ENCODE data around the gene MYO7A. TPM values are rescaled to one million over a fixed set of nuclear protein-coding genes. Genes with fewer than 3 reads are reported as not detected.
A peak's percentile ranks its signal among the peaks of the same experiment; 100 is the strongest.

Gene MYO7A
- 0.97 and 2.7 TPM in 2 replicates for total RNA-seq (ENCODE audit: low replicate concordance)

DNA sequence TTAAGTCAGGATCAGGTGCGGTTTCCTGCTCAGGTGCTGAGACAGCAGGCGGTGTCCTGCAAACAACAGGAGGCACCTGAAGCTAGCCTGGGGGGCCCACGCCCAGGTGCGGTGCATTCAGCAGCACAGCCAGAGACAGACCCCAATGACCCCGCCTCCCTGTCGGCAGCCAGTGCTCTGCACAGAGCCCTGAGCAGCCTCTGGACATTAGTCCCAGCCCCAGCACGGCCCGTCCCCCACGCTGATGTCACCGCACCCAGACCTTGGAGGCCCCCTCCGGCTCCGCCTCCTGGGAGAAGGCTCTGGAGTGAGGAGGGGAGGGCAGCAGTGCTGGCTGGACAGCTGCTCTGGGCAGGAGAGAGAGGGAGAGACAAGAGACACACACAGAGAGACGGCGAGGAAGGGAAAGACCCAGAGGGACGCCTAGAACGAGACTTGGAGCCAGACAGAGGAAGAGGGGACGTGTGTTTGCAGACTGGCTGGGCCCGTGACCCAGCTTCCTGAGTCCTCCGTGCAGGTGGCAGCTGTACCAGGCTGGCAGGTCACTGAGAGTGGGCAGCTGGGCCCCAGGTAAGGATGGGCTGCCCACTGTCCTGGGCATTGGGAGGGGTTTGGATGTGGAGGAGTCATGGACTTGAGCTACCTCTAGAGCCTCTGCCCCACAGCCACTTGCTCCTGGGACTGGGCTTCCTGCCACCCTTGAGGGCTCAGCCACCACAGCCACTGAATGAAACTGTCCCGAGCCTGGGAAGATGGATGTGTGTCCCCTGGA is at the start of gene MYO7A:
MYO7A (plus strand) TSS at position 327 of the 772 bp plus-strand sequence. CDS start 2,389 bp downstream, outside the sequence.
- Mint-ChIP-seq H3K36me3 (no peaks in the 10 kb centered on the region), H3K27ac (peak within 1 kb of the TSS; percentile 94), H3K27me3 (ENCODE audit: insufficient read depth, low read depth) (peaks cover 7% of the 10 kb centered on the region), H3K9me3 (no peaks in the 10 kb centered on the region), H3K4me3 (peak within 1 kb of the TSS; percentile 77), H3K4me1 (peaks cover 31% of the 10 kb centered on the region)
- Histone ChIP-seq H3K27ac (no peak within 1 kb of the TSS), H3F3A (ENCODE audit: low read depth) (peaks cover 5% of the 10 kb centered on the region), H3K9ac (no peak within 1 kb of the TSS), H3K79me2 (ENCODE audit: low read depth) (no peaks in the 10 kb centered on the region), H3K36me3 (no peaks in the 10 kb centered on the region), H3K4me2 (peak within 1 kb of the TSS; percentile 92), H3K27me3 (no peaks in the 10 kb centered on the region), H4K20me1 (ENCODE audit: low read depth) (no peaks in the 10 kb centered on the region), H3K4me3 (peak within 1 kb of the TSS; percentile 55), H3K9me3 (ENCODE audit: low read depth) (no peaks in the 10 kb centered on the region), H2AFZ (replicated peaks) (peak within 1 kb of the TSS; percentile 95), H3K4me1 (peaks cover 9% of the 10 kb centered on the region)
- peak; percentile 77 for DNase-seq (ENCODE audit: low spot score)
- TF ChIP-seq EZH2 (IDR thresholded peaks at IDR 0.05) (no peak), EZH2phosphoT487 (IDR thresholded peaks at IDR 0.05) (no peak)
- TF ChIP-seq, protein P1, sequence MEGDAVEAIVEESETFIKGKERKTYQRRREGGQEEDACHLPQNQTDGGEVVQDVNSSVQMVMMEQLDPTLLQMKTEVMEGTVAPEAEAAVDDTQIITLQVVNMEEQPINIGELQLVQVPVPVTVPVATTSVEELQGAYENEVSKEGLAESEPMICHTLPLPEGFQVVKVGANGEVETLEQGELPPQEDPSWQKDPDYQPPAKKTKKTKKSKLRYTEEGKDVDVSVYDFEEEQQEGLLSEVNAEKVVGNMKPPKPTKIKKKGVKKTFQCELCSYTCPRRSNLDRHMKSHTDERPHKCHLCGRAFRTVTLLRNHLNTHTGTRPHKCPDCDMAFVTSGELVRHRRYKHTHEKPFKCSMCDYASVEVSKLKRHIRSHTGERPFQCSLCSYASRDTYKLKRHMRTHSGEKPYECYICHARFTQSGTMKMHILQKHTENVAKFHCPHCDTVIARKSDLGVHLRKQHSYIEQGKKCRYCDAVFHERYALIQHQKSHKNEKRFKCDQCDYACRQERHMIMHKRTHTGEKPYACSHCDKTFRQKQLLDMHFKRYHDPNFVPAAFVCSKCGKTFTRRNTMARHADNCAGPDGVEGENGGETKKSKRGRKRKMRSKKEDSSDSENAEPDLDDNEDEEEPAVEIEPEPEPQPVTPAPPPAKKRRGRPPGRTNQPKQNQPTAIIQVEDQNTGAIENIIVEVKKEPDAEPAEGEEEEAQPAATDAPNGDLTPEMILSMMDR (IDR thresholded peaks at IDR 0.05) = no peak

DNA sequence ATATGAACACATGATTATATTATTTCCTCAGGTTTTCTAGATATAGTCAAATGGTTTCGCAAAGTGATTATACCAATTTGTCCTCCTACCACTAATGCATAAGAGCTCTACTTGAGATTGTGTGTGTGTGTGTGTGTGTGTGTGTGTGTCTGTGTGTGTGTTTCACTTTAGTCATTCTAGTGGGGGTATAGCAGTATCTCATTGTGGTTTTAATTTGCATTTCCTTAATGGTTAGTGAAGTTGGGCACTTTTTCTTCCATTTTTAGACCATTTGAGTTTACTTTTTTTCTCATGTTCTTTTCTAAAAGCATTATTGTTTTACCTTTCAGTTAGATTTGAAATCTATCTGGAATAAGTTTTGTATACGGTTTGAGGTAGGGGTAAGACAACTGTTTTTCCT is 48.4 kb upstream of the MYO7A start:
- Histone ChIP-seq H3K4me1 (no peaks in the 10 kb centered on the region), H3K9me3 (ENCODE audit: low read depth) (no peaks in the 10 kb centered on the region), H4K20me1 (ENCODE audit: low read depth) (no peaks in the 10 kb centered on the region), H3K4me3 (no peak overlapping the region), H3K36me3 (no peaks in the 10 kb centered on the region), H2AFZ (replicated peaks) (no peak overlapping the region), H3F3A (ENCODE audit: low read depth) (no peaks in the 10 kb centered on the region), H3K4me2 (no peak overlapping the region), H3K27ac (no peak overlapping the region), H3K9ac (no peak overlapping the region), H3K79me2 (ENCODE audit: low read depth) (no peaks in the 10 kb centered on the region), H3K27me3 (no peaks in the 10 kb centered on the region)
- TF ChIP-seq EZH2phosphoT487 (IDR thresholded peaks at IDR 0.05) (no peak), EZH2 (IDR thresholded peaks at IDR 0.05) (no peak)
- TF ChIP-seq, protein P1 (IDR thresholded peaks at IDR 0.05) = no peak
- Mint-ChIP-seq H3K4me1 (peaks cover 2% of the 10 kb centered on the region), H3K9me3 (peaks cover 12% of the 10 kb centered on the region), H3K27ac (no peak overlapping the region), H3K4me3 (no peak overlapping the region), H3K27me3 (ENCODE audit: insufficient read depth, low read depth) (no peaks in the 10 kb centered on the region), H3K36me3 (no peaks in the 10 kb centered on the region)
- DNase-seq (ENCODE audit: low spot score) = no peak

DNA sequence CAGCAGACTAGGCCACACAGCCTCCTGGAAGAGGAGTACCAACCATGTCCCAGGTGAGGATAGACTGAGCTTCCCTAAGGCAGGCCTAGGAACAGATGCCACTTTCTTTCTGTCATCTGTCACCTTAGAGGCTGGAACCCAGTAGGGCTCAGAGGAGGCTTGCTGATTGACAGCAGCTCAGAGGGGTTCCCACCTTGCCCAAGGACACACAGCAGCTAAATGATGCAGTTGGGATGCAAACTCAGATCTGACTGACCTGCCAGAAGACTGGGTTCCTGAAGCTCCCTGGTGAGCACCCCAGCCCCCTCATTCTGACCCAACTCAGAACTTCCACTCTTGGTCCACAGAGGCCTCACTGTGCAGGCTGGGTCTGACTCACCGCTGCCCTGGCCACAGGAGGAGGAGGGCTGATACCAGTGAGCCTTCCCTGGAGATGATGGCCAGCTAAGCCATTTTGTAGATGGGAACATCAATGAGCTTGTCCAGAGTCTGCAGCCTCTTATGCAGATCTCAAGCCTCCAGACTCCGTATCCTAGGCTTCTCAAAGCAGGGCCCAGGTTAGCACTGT is 47.3 kb upstream of the MYO7A start:
- Mint-ChIP-seq H3K4me1 (peaks cover 3% of the 10 kb centered on the region), H3K27ac (no peak overlapping the region), H3K36me3 (no peaks in the 10 kb centered on the region), H3K4me3 (no peak overlapping the region), H3K27me3 (ENCODE audit: insufficient read depth, low read depth) (peaks cover under 1% of the 10 kb centered on the region), H3K9me3 (peaks cover 12% of the 10 kb centered on the region)
- no peak overlapping the region for H3K4me2 ChIP-seq
- H4K20me1 ChIP-seq (ENCODE audit: low read depth) = no peaks in the 10 kb centered on the region
- H3F3A ChIP-seq (ENCODE audit: low read depth) = no peaks in the 10 kb centered on the region
- no peaks in the 10 kb centered on the region for H3K36me3 ChIP-seq
- no peaks in the 10 kb centered on the region for H3K9me3 ChIP-seq (ENCODE audit: low read depth)
- no peaks in the 10 kb centered on the region for H3K4me1 ChIP-seq
- H3K4me3 ChIP-seq = no peak overlapping the region
- TF ChIP-seq EZH2phosphoT487 (IDR thresholded peaks at IDR 0.05) (no peak), EZH2 (IDR thresholded peaks at IDR 0.05) (no peak)
- no peak overlapping the region for H3K27ac ChIP-seq
- no peaks in the 10 kb centered on the region for H3K27me3 ChIP-seq
- H2AFZ ChIP-seq (replicated peaks) = no peak overlapping the region
- no peak overlapping the region for H3K9ac ChIP-seq
- H3K79me2 ChIP-seq (ENCODE audit: low read depth) = no peaks in the 10 kb centered on the region
- DNase-seq (ENCODE audit: low spot score) = no peak
